ENCODE measurements around the gene CRKL. TPM values are rescaled to one million over a fixed set of nuclear protein-coding genes. Genes with fewer than 3 reads are reported as not detected.

CRKL gene
- total RNA-seq, 2 experiments from 2014 or later: 57.7 to 70.9 TPM

- no peak overlapping the region for H2AFZ ChIP-seq (ENCODE audit: low read length)
- peaks cover 100% of the 10 kb centered on the region for H3K79me2 ChIP-seq (ENCODE audit: insufficient read depth, low read depth, low read length)
- intact Hi-C loops (cut with micrococcal nuclease; ENCODE audit: unreplicated experiment): no loop called here
- no peak overlapping the region for H3K27ac ChIP-seq (ENCODE audit: low read depth, low read length, poor library complexity, severe bottlenecking)
- H3K36me3 ChIP-seq (ENCODE audit: insufficient read depth, low read length): peaks cover 77% of the 10 kb centered on the region
- H3K4me2 ChIP-seq (ENCODE audit: low read length): no peak overlapping the region
- H4K20me1 ChIP-seq (ENCODE audit: insufficient read depth, low read length): peaks cover 36% of the 10 kb centered on the region
- DNase-seq (ENCODE audit: low spot score): no peak
- no peaks in the 10 kb centered on the region for H3K4me1 ChIP-seq (ENCODE audit: insufficient read depth, low read length, poor library complexity, severe bottlenecking)
- POLR2A ChIA-PET: interaction anchor here (0.7 kb wide), 1 partner anchor 75 kb away, joined by 6 read pairs; no protein-coding TSS in a partner anchor
- BruUV-seq (replicated peaks): no TSS peak
- H3K4me3 ChIP-seq (ENCODE audit: low read depth, low read length, poor library complexity, severe bottlenecking): no peak overlapping the region
- TF ChIP-seq CTCF (conservative IDR thresholded peaks at IDR 0.05; ENCODE audit: low read length): no peak
- TF ChIP-seq EZH2phosphoT487 (IDR thresholded peaks at IDR 0.05; ENCODE audit: borderline replicate concordance, low read depth, low read length): no peak
- H3K9me2 ChIP-seq (ENCODE audit: insufficient read depth, low read length): no peaks in the 10 kb centered on the region
- no peaks in the 10 kb centered on the region for H3K9me3 ChIP-seq (ENCODE audit: low read length)
- CTCF ChIA-PET (ENCODE audit: unreplicated experiment): no interaction called here
These were observed 26.1 kb downstream of the CRKL start for GRCh38 chr22:20943104-20943933.

DNA sequence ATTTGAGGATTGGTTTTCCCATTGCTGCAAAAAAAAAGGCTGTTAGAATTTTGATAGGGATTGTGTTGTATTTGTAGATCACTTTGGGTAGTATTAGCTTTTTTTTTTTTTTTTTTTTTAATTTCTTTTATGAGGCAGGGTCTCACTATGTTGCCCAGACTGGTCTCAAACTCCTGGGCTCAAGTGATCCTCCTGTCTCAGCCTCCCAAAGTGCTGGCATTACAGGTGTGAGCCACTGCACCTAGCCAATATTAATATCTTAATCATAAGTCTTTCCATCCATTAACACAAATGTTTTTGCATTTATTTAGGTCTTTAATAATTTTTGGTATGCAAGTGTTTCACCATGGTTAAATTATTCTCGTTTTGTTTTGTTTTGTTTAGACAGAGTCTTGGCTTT, 26.8 kb downstream of the CRKL start:
- H3K4me1 ChIP-seq (ENCODE audit: insufficient read depth, low read length, poor library complexity, severe bottlenecking): no peaks in the 10 kb centered on the region
- H3K36me3 ChIP-seq (ENCODE audit: insufficient read depth, low read length): peaks cover 77% of the 10 kb centered on the region
- no peaks in the 10 kb centered on the region for H3K9me2 ChIP-seq (ENCODE audit: insufficient read depth, low read length)
- H2AFZ ChIP-seq (ENCODE audit: low read length): no peak overlapping the region
- H3K27ac ChIP-seq (ENCODE audit: low read depth, low read length, poor library complexity, severe bottlenecking): no peak overlapping the region
- no peaks in the 10 kb centered on the region for H3K9me3 ChIP-seq (ENCODE audit: low read length)
- H4K20me1 ChIP-seq (ENCODE audit: insufficient read depth, low read length): peaks cover 35% of the 10 kb centered on the region
- no peak for TF ChIP-seq CTCF (conservative IDR thresholded peaks at IDR 0.05; ENCODE audit: low read length)
- TF ChIP-seq EZH2phosphoT487 (IDR thresholded peaks at IDR 0.05; ENCODE audit: borderline replicate concordance, low read depth, low read length): no peak
- no peak for DNase-seq (ENCODE audit: low spot score)
- POLR2A ChIA-PET: interaction anchor here (0.7 kb wide), 1 partner anchor 75 kb away, joined by 6 read pairs; no protein-coding TSS in a partner anchor
- peaks cover 100% of the 10 kb centered on the region for H3K79me2 ChIP-seq (ENCODE audit: insufficient read depth, low read depth, low read length)
- CTCF ChIA-PET (ENCODE audit: unreplicated experiment): no interaction called here
- intact Hi-C loops (cut with micrococcal nuclease; ENCODE audit: unreplicated experiment): no loop called here
- no TSS peak for BruUV-seq (replicated peaks)
- no peak overlapping the region for H3K4me2 ChIP-seq (ENCODE audit: low read length)
- no peak overlapping the region for H3K4me3 ChIP-seq (ENCODE audit: low read depth, low read length, poor library complexity, severe bottlenecking)

- TF ChIP-seq EZH2phosphoT487 (IDR thresholded peaks at IDR 0.05; ENCODE audit: borderline replicate concordance, low read depth, low read length) (no peak), CTCF (conservative IDR thresholded peaks at IDR 0.05; ENCODE audit: low read length) (no peak)
- Histone ChIP-seq H3K36me3 (ENCODE audit: insufficient read depth, low read length) (peaks cover 80% of the 10 kb centered on the region), H2AFZ (ENCODE audit: low read length) (no peak overlapping the region), H3K4me1 (ENCODE audit: insufficient read depth, low read length, poor library complexity, severe bottlenecking) (no peaks in the 10 kb centered on the region), H3K9me3 (ENCODE audit: low read length) (no peaks in the 10 kb centered on the region), H3K4me3 (ENCODE audit: low read depth, low read length, poor library complexity, severe bottlenecking) (no peak overlapping the region), H3K79me2 (ENCODE audit: insufficient read depth, low read depth, low read length) (peaks cover 97% of the 10 kb centered on the region), H3K9me2 (ENCODE audit: insufficient read depth, low read length) (no peaks in the 10 kb centered on the region), H3K4me2 (ENCODE audit: low read length) (no peak overlapping the region), H4K20me1 (ENCODE audit: insufficient read depth, low read length) (peaks cover 31% of the 10 kb centered on the region), H3K27ac (ENCODE audit: low read depth, low read length, poor library complexity, severe bottlenecking) (no peak overlapping the region)
- no TSS peak for BruUV-seq (replicated peaks)
- ChIA-PET CTCF (ENCODE audit: unreplicated experiment) (no interaction called here), POLR2A (interaction anchor here (0.6 kb wide), 1 partner anchor 641 kb away, joined by 4 read pairs; no protein-coding TSS in a partner anchor)
- no peak for DNase-seq (ENCODE audit: low spot score)
- intact Hi-C loops (cut with micrococcal nuclease; ENCODE audit: unreplicated experiment): no loop called here
These were observed 28.3 kb downstream of the CRKL start for GRCh38 chr22:20945578-20945934.
